ENCODE results near the gene FBXO3. TPM values are rescaled to one million over a fixed set of nuclear protein-coding genes. Genes with fewer than 3 reads are reported as not detected.

The FBXO3 gene
- total RNA-seq, 2 experiments from 2014 or later = 16.5 to 17.7 TPM

Other genes with a start within 250 kb of the FBXO3 start
- not detected for gene C11orf91, start 73.7 kb downstream of the FBXO3 start, total RNA-seq
- 10 to 100 TPM; 79.4 TPM for gene CD59, start 38.1 kb downstream of the FBXO3 start, total RNA-seq
- not detected for gene LMO2, start 117.6 kb upstream of the FBXO3 start, total RNA-seq